B cell (primary cell): ENCODE data around the gene SMARCD3. TPM values are rescaled to one million over a fixed set of nuclear protein-coding genes. Genes with fewer than 3 reads are reported as not detected.
A peak's percentile ranks its signal among the peaks of the same experiment; 100 is the strongest.

Source experiments
- ATAC-seq: fragments of 200-7000 bp; cut with Tn5 transposase; one replicate; pipeline ENCODE4 v1.10.0; 2021; ENCODE audit warnings: low read depth, mild to moderate bottlenecking, moderate number of reproducible peaks, moderate library complexity
- CTCF ChIA-PET: fragments of 350-600 bp; sonication (Branson Sonifier 250); formaldehyde crosslinking; loops from one replicate; lab custom pipeline; 2021; ENCODE audit warnings: antibody characterized with exemption, inconsistent platforms; lab: Charles Lee
- POLR2A ChIA-PET: fragments of 350-600 bp; sonication (Branson Sonifier 250); formaldehyde crosslinking; loops from one replicate; lab custom pipeline; 2021; ENCODE audit warnings: antibody characterized with exemption; lab: Charles Lee
- DNase-seq: peaks from one replicate; pipeline ENCODE4 v3.0.0; 2013
- H2AFZ ChIP-seq: 2 replicates; pipeline ENCODE4 v1.6.1; 2012; ENCODE audit warnings: mild to moderate bottlenecking, low read depth, low read length; ENCODE audit not compliant: insufficient read depth, poor library complexity, severe bottlenecking
- H3K27ac ChIP-seq, 2 donors: 1 replicate in 1 of 2; 2 replicates in 1 of 2; pipeline ENCODE4 v1.5.1; 2012 to 2013; ENCODE audit warnings: low read length in 2 of 2, mild to moderate bottlenecking in 2 of 2, moderate library complexity in 1 of 2
- H3K27me3 ChIP-seq, 4 experiments: fragments of 200-600 bp in 1 of 4; sonication (generic) in 1 of 4; replicated peaks in 1 of 4; 1 replicate in 2 of 4; 2 replicates in 2 of 4; pipeline versions ENCODE4 v1.6.1 to v1.7.0; 2013 to 2016; ENCODE audit warnings: low read length in 3 of 4, mild to moderate bottlenecking in 2 of 4, mixed read lengths in 1 of 4, moderate library complexity in 1 of 4; ENCODE audit not compliant: insufficient read depth in 4 of 4, control insufficient read depth in 3 of 4; ENCODE audit errors: control extremely low read depth in 1 of 4
- H3K36me3 ChIP-seq, 2 experiments: replicated peaks in 1 of 2; 1 replicate in 1 of 2; 2 replicates in 1 of 2; pipeline versions ENCODE4 v1.6.1 to v1.7.1; 2013; ENCODE audit warnings: low read length in 1 of 2; ENCODE audit not compliant: insufficient read depth in 2 of 2, control insufficient read depth in 1 of 2; ENCODE audit errors: control extremely low read depth in 1 of 2, extremely low read depth in 1 of 2
- H3K4me1 ChIP-seq, 2 donors: fragments of 200-600 bp in 1 of 2; sonication (generic) in 1 of 2; 1 replicate in 1 of 2; 2 replicates in 1 of 2; pipeline versions ENCODE4 v1.5.1 to v1.6.1; 2013 to 2017; ENCODE audit warnings: low read length in 2 of 2; ENCODE audit not compliant: control insufficient read depth in 2 of 2, insufficient read depth in 2 of 2
- H3K4me2 ChIP-seq: replicated peaks from 2 replicates; pipeline ENCODE3; 2012; ENCODE audit warnings: mild to moderate bottlenecking, low read depth, low read length; ENCODE audit not compliant: poor library complexity, severe bottlenecking
- H3K4me3 ChIP-seq, 5 experiments: fragments of 200-600 bp in 1 of 5; sonication (generic) in 1 of 5; 1 replicate in 3 of 5; 2 replicates in 2 of 5; pipeline versions ENCODE4 v1.5.1 to v1.7.0; 2011 to 2016; ENCODE audit warnings: low read length in 4 of 5, mild to moderate bottlenecking in 4 of 5, low read depth in 2 of 5, control low read depth in 1 of 5, moderate library complexity in 1 of 5; ENCODE audit not compliant: insufficient read depth in 1 of 5; ENCODE audit errors: control extremely low read depth in 1 of 5, extremely low read depth in 1 of 5
- H3K79me2 ChIP-seq: fragments of 200-600 bp; sonication (generic); one replicate; pipeline ENCODE4 v1.6.0; 2016; ENCODE audit warnings: low read length; ENCODE audit not compliant: control insufficient read depth, insufficient read depth
- H3K9ac ChIP-seq: fragments of 200-600 bp; sonication (generic); 2 replicates; pipeline ENCODE4 v1.6.1; 2017; ENCODE audit warnings: mild to moderate bottlenecking, low read length, moderate library complexity
- H3K9me3 ChIP-seq, 3 donors: one replicate each; pipeline versions ENCODE4 v1.6.1 to v1.7.1; 2013; ENCODE audit warnings: low read length in 2 of 3; ENCODE audit not compliant: control insufficient read depth in 2 of 3, insufficient read depth in 1 of 3; ENCODE audit errors: control extremely low read depth in 1 of 3
- H4K20me1 ChIP-seq: 2 replicates; pipeline ENCODE4 v1.6.0; 2012; ENCODE audit warnings: mild to moderate bottlenecking, low read length; ENCODE audit not compliant: insufficient read depth, control insufficient read depth, poor library complexity, severe bottlenecking
- H3K27ac Mint-ChIP-seq: one replicate; pipeline ENCODE4 v1.8.0; 2021; ENCODE audit warnings: mixed read lengths
- H3K27me3 Mint-ChIP-seq: one replicate; pipeline ENCODE4 v1.8.0; 2021; ENCODE audit warnings: mixed read lengths
- H3K4me1 Mint-ChIP-seq: one replicate; pipeline ENCODE4 v1.8.0; 2021; ENCODE audit warnings: mixed read lengths
- H3K4me3 Mint-ChIP-seq: one replicate; pipeline ENCODE4 v1.8.0; 2021; ENCODE audit warnings: mixed read lengths
- H3K9me3 Mint-ChIP-seq: one replicate; pipeline ENCODE4 v1.8.0; 2022; ENCODE audit warnings: mixed read lengths; ENCODE audit not compliant: insufficient read depth
- EZH2 ChIP-seq: IDR thresholded peaks from 2 replicates; pipeline ENCODE4 v1.6.1; 2012; ENCODE audit warnings: borderline replicate concordance, low read depth, mild to moderate bottlenecking, moderate library complexity, low read length; ENCODE audit not compliant: insufficient read depth, poor library complexity, severe bottlenecking
- WGBS: methylation state at CpG from one replicate; pipeline ENCODE4 v1.1.5; 2013; ENCODE audit warnings: missing lambda C conversion rate; ENCODE audit not compliant: insufficient coverage; 5-methylcytosine and 5-hydroxymethylcytosine counted together
- intact Hi-C: fragments of 100-400 bp; cut with micrococcal nuclease; formaldehyde crosslinking; loops from one replicate; pipeline ENCODE4 v1.10.0; 2022
- polyA plus RNA-seq: library from polyadenylated mRNA; depleted of rRNA; stranded (reverse); fragments of >200 nt; gene quantifications from 2 replicates; pipeline ENCODE4 v1.2.3, GENCODE V29; 2012
- total RNA-seq, 2 donors: library from RNA; stranded (reverse); fragments of 120-200 nt in 1 of 2; gene quantifications; 1 replicate in 1 of 2; 2 replicates in 1 of 2; pipeline versions ENCODE4 v1.2.3 to v1.2.4, GENCODE V29; 2013 to 2022
- TF ChIP-seq, protein P1 (sequence below): fragments of 200-600 bp; IDR thresholded peaks from one replicate; pipeline ENCODE4 v1.8.0; 2022; ENCODE audit warnings: antibody characterized with exemption, mild to moderate bottlenecking

SMARCD3 gene
- total and polyA plus RNA-seq, 2 donors (not counting 1 experiment from before 2014, with no cell fraction given): 1.0 TPM; not detected in 1

DNA sequence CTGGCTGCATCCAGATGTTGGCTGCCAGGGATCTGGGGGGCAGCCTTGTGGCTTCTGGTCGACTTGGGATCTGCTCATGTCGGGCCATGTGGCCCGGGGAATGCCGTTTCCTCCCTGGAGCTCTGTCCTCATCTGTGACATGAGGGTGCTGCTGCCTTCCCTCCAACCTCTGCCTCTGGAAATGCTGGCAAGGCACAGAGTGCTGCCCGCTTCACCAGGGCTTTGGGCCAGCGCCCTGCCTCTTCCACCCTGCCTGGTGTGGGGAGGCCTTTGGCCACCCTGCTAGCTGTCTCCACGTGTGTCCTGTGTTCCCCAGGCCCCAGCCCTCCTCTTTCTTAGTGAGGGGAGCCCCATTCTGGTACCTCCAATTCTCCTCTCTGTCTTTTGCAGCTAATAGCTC lies 5.8 kb upstream of the SMARCD3 start:
- Histone ChIP-seq H3K9ac (no peak overlapping the region), H4K20me1 (no peaks in the 10 kb centered on the region), H3K4me2 (no peak overlapping the region), H3K79me2 (no peaks in the 10 kb centered on the region), H3K36me3 (no peaks in the 10 kb centered on the region), H3K9me3 (no peaks in the 10 kb centered on the region), H3K4me1 (peaks cover 11 to 16% of the 10 kb centered on the region in 2 donors), H3K4me3 (no peak overlapping the region), H2AFZ (no peak overlapping the region), H3K27me3 (peaks cover 0 to 42% (median 13%) of the 10 kb centered on the region in 4 experiments), H3K27ac (no peak overlapping the region)
- DNase-seq: no peak
- Mint-ChIP-seq H3K4me3 (no peak overlapping the region), H3K9me3 (no peaks in the 10 kb centered on the region), H3K27me3 (peaks cover 70% of the 10 kb centered on the region), H3K27ac (no peak overlapping the region), H3K4me1 (peaks cover 18% of the 10 kb centered on the region)
- no peak for ATAC-seq
- ChIA-PET POLR2A (no interaction called here), CTCF (no interaction called here)
- WGBS: 73% methylated on average over 5 of the region's 7 CpGs
- intact Hi-C loops: no loop called here
- no peak for TF ChIP-seq EZH2
- TF ChIP-seq, protein P1, sequence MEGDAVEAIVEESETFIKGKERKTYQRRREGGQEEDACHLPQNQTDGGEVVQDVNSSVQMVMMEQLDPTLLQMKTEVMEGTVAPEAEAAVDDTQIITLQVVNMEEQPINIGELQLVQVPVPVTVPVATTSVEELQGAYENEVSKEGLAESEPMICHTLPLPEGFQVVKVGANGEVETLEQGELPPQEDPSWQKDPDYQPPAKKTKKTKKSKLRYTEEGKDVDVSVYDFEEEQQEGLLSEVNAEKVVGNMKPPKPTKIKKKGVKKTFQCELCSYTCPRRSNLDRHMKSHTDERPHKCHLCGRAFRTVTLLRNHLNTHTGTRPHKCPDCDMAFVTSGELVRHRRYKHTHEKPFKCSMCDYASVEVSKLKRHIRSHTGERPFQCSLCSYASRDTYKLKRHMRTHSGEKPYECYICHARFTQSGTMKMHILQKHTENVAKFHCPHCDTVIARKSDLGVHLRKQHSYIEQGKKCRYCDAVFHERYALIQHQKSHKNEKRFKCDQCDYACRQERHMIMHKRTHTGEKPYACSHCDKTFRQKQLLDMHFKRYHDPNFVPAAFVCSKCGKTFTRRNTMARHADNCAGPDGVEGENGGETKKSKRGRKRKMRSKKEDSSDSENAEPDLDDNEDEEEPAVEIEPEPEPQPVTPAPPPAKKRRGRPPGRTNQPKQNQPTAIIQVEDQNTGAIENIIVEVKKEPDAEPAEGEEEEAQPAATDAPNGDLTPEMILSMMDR: no peak

DNA sequence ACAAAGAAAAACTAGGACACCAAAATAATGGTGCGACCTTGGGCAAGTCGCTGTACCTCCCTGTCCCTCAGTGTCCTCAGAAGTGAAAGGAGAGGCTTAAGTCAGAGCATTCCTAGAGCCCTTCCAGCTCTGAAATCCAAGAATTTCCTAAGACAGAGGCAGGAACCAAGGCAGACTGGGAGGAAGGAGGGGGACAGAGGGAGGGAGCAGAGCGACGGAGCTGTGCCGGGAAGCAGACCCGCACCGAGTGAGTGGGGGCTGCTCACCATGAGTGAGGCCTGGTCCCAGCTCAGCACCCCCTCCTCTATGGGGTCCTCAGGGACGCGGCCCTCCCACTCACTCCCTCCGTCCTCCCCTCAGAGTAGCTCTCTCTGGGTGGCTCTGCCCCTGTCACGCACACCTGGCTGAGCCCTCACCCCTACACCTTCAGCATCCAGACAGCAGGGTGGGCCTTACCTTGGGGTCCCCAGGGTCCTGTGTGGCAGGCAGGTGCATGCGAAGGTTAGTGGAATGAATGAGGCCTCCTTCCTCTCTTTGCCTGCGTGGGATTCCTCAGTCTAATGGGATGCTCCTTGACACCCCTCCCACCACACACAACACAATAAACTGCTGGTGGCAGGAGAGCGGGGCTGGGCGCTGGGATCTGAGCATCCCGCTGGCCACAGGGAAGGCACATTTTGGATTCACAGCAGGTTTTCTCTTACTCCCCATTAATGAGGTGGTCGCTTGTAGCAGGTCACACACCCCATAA lies 4.6 kb upstream of the SMARCD3 start:
- no peak overlapping the region for H3K4me2 ChIP-seq
- H3K27me3 ChIP-seq: peaks cover 0 to 47% (median 15%) of the 10 kb centered on the region in 4 experiments
- H2AFZ ChIP-seq: no peak overlapping the region
- no peaks in the 10 kb centered on the region for H4K20me1 ChIP-seq
- no peaks in the 10 kb centered on the region for H3K9me3 Mint-ChIP-seq
- TF ChIP-seq, protein P1: no peak
- TF ChIP-seq EZH2: no peak
- no peaks in the 10 kb centered on the region for H3K9me3 ChIP-seq
- intact Hi-C loops: no loop called here
- ChIA-PET CTCF (interaction anchor here (2.0 kb wide), 1 partner anchor 9 kb away, joined by 8 read pairs; no protein-coding TSS in a partner anchor), POLR2A (interaction anchor here (0.6 kb wide), 1 partner anchor 122 kb away, joined by 3 read pairs; no protein-coding TSS in a partner anchor)
- H3K27me3 Mint-ChIP-seq: peaks cover 67% of the 10 kb centered on the region
- H3K27ac Mint-ChIP-seq: no peak overlapping the region
- ATAC-seq (no peak), DNase-seq (no peak)
- peaks cover 13 to 21% of the 10 kb centered on the region in 2 donors for H3K4me1 ChIP-seq
- H3K9ac ChIP-seq: no peak overlapping the region
- no peaks in the 10 kb centered on the region for H3K36me3 ChIP-seq
- H3K4me3 Mint-ChIP-seq: peak overlapping the region; percentile 86
- H3K27ac ChIP-seq: no peak overlapping the region
- WGBS: 90% methylated on average over 12 of the region's 17 CpGs
- peaks cover 24% of the 10 kb centered on the region for H3K4me1 Mint-ChIP-seq
- H3K4me3 ChIP-seq: no peak overlapping the region
- H3K79me2 ChIP-seq: no peaks in the 10 kb centered on the region
